CD4-positive, alpha-beta T cell (primary cell): ENCODE results near the gene FAM131A. TPM values are rescaled to one million over a fixed set of nuclear protein-coding genes. Genes with fewer than 3 reads are reported as not detected.
A peak's percentile ranks its signal among the peaks of the same experiment; 100 is the strongest.

Source experiments
- ATAC-seq: fragments of 200-7000 bp; cut with Tn5 transposase; one replicate; pipeline ENCODE4 v1.10.0; 2022; ENCODE audit warnings: mild to moderate bottlenecking; ENCODE audit not compliant: poor library complexity
- CTCF ChIA-PET: fragments of 350-600 bp; sonication (Branson Sonifier 250); formaldehyde crosslinking; loops from one replicate; lab custom pipeline; 2021; ENCODE audit warnings: antibody characterized with exemption, inconsistent platforms; lab: Charles Lee
- POLR2A ChIA-PET: fragments of 350-600 bp; sonication (Branson Sonifier 250); formaldehyde crosslinking; loops from one replicate; lab custom pipeline; 2021; ENCODE audit warnings: antibody characterized with exemption, inconsistent platforms; lab: Charles Lee
- DNase-seq, 14 experiments: peaks; one replicate each; pipeline ENCODE4 v3.0.0-alpha.2; 2013 to 2020; ENCODE audit warnings: mixed read lengths in 2 of 14
- H3K27ac ChIP-seq, 2 donors: one replicate each; pipeline versions ENCODE4 v1.5.1 to v1.7.0; 2013; ENCODE audit warnings: low read length in 2 of 2, low read depth in 1 of 2, mild to moderate bottlenecking in 1 of 2
- H3K27me3 ChIP-seq, 2 experiments: 1 replicate in 1 of 2; 2 replicates in 1 of 2; pipeline versions ENCODE4 v1.6.1 to v1.7.0; 2013; ENCODE audit warnings: low read length in 2 of 2, control low read depth in 1 of 2, mild to moderate bottlenecking in 1 of 2, moderate library complexity in 1 of 2; ENCODE audit not compliant: insufficient read depth in 2 of 2, control insufficient read depth in 1 of 2
- H3K36me3 ChIP-seq: one replicate; pipeline ENCODE4 v1.6.1; 2013; ENCODE audit warnings: low read length, control low read depth; ENCODE audit not compliant: insufficient read depth
- H3K4me1 ChIP-seq: one replicate; pipeline ENCODE4 v1.6.1; 2013; ENCODE audit warnings: low read length, control low read depth; ENCODE audit not compliant: insufficient read depth
- H3K4me3 ChIP-seq: one replicate; pipeline ENCODE4 v1.5.1; 2013; ENCODE audit warnings: mild to moderate bottlenecking, low read length, moderate library complexity
- H3K9me3 ChIP-seq, 2 experiments: 1 replicate in 1 of 2; 2 replicates in 1 of 2; pipeline versions ENCODE4 v1.6.1 to v1.7.0; 2013; ENCODE audit warnings: low read length in 2 of 2, mild to moderate bottlenecking in 2 of 2, control low read depth in 1 of 2, moderate library complexity in 1 of 2; ENCODE audit not compliant: control insufficient read depth in 1 of 2, insufficient read depth in 1 of 2
- H3K27ac Mint-ChIP-seq: one replicate; pipeline ENCODE4 v1.8.0; 2020; ENCODE audit warnings: mixed read lengths
- H3K27me3 Mint-ChIP-seq: one replicate; pipeline ENCODE4 v1.8.0; 2021; ENCODE audit warnings: mixed read lengths
- H3K36me3 Mint-ChIP-seq: one replicate; pipeline ENCODE4 v1.8.0; 2021; ENCODE audit warnings: low read depth, mixed read lengths
- H3K4me1 Mint-ChIP-seq: one replicate; pipeline ENCODE4 v1.8.0; 2021; ENCODE audit warnings: low read depth, mixed read lengths
- H3K4me3 Mint-ChIP-seq: one replicate; pipeline ENCODE4 v1.8.0; 2020; ENCODE audit warnings: mild to moderate bottlenecking, mixed read lengths
- H3K9me3 Mint-ChIP-seq: one replicate; pipeline ENCODE4 v1.8.0; 2020; ENCODE audit warnings: mixed read lengths
- intact Hi-C, 2 experiments: fragments of 100-400 bp; cut with DNase I in 1 of 2; cut with micrococcal nuclease in 1 of 2; formaldehyde crosslinking; loops; one replicate each; pipeline versions ENCODE4 v1.15.1 to v1.9.0; 2023 to 2025; cut with DNase I, micrococcal nuclease
- total RNA-seq, 174 experiments: library from RNA in 2 of 174; stranded (reverse) in 2 of 174; gene quantifications; one replicate each; pipeline ENCODE4 v1.2.3 and lab custom pipeline; 2021 to 2026
- TF ChIP-seq, protein P1 (sequence below): fragments of 200-600 bp; IDR thresholded peaks from one replicate; pipeline ENCODE4 v1.8.0; 2022; ENCODE audit warnings: antibody characterized with exemption, mild to moderate bottlenecking

FAM131A gene
- total RNA-seq, 2 experiments from 2014 or later = 10.4 to 11.0 TPM

DNA sequence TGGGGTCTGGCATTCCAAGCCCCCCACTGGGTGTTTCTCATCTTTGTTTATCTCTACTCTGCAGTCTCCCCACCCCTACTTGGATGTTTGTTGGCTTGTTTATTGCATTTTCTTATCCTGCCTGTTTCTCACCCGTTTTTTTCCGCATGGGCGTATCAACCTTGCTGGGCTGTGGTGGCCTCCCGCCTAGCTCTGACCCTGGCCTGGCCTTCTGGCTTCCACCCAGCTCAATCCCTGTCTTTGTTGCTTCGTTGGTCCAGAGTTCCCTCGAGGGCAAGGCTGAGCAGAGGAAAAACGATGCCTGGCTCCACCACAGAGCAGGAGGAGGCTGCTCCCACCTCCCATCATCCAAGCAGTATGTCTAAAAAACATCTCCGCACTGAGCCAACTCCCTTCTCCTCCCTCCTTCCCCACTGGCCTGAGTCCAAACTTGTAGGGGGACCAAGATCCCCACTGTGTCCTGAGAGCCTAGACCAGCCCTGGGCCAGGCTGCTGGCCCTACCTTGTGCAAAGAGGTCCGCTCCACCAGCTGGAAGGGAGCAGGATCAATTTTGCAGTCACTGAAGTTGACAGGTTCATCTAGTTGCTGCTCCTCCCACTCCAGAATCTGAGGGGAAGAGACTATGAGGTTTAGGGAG lies 14.2 kb downstream of the FAM131A start:
- intact Hi-C loops = loop anchor here in 1 of 2 experiments (5.0 kb wide), 1 partner anchor 191 kb away; no protein-coding TSS in a partner anchor
- CTCF ChIA-PET = interaction anchor here (1.6 kb wide), 1 partner anchor 162 kb away, joined by 3 read pairs; no protein-coding TSS in a partner anchor
- TF ChIP-seq, protein P1, sequence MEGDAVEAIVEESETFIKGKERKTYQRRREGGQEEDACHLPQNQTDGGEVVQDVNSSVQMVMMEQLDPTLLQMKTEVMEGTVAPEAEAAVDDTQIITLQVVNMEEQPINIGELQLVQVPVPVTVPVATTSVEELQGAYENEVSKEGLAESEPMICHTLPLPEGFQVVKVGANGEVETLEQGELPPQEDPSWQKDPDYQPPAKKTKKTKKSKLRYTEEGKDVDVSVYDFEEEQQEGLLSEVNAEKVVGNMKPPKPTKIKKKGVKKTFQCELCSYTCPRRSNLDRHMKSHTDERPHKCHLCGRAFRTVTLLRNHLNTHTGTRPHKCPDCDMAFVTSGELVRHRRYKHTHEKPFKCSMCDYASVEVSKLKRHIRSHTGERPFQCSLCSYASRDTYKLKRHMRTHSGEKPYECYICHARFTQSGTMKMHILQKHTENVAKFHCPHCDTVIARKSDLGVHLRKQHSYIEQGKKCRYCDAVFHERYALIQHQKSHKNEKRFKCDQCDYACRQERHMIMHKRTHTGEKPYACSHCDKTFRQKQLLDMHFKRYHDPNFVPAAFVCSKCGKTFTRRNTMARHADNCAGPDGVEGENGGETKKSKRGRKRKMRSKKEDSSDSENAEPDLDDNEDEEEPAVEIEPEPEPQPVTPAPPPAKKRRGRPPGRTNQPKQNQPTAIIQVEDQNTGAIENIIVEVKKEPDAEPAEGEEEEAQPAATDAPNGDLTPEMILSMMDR = no peak
- Histone ChIP-seq H3K27me3 (no peaks in the 10 kb centered on the region), H3K4me1 (peaks cover 8% of the 10 kb centered on the region), H3K36me3 (no peaks in the 10 kb centered on the region), H3K27ac (no peak overlapping the region), H3K4me3 (no peak overlapping the region), H3K9me3 (no peaks in the 10 kb centered on the region)
- no peak for DNase-seq
- Mint-ChIP-seq H3K27me3 (no peaks in the 10 kb centered on the region), H3K9me3 (no peaks in the 10 kb centered on the region), H3K36me3 (no peaks in the 10 kb centered on the region), H3K4me1 (no peaks in the 10 kb centered on the region), H3K4me3 (no peak overlapping the region), H3K27ac (no peak overlapping the region)
- POLR2A ChIA-PET = no interaction called here
- ATAC-seq = no peak

DNA sequence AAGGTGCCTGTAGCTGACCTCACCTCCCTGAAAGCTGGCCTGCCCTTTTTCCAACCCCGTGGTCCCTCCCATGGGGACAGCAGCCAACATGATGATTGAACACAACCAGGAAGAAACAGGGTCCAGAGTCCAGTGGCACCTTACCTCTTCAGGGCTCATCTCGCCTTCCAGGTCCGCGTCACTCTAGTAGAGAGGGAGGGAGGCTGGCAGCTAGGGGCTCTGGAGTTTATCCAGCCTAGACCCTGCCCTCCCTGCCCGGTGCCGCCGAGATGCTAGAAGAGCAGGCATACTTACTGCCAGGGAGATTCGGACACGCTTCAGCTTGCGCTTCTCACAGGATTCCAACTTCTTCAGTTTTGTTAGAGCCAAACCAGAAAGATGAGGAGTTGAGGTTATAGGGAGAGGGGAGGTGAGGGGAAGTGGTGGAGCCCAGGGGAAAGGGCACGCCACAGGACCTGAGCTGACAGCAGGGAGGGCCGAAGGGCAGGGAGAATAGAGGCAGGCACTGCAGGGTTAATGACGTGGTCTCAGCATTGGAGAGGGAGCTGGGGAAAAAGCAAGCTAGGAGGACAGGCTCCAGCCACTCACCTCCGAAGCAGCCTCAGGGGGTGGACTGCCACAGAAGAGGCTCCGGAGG lies 14.9 kb downstream of the FAM131A start:
- Histone ChIP-seq H3K36me3 (no peaks in the 10 kb centered on the region), H3K9me3 (no peaks in the 10 kb centered on the region), H3K4me3 (no peak overlapping the region), H3K27ac (no peak overlapping the region), H3K4me1 (peaks cover 8% of the 10 kb centered on the region), H3K27me3 (no peaks in the 10 kb centered on the region)
- DNase-seq (peak in 1 of 14 experiments; percentile 7), ATAC-seq (no peak)
- Mint-ChIP-seq H3K4me3 (no peak overlapping the region), H3K27ac (no peak overlapping the region), H3K27me3 (no peaks in the 10 kb centered on the region), H3K4me1 (no peaks in the 10 kb centered on the region), H3K9me3 (no peaks in the 10 kb centered on the region), H3K36me3 (no peaks in the 10 kb centered on the region)
- ChIA-PET CTCF (interaction anchor here (1.6 kb wide), 1 partner anchor 161 kb away, joined by 3 read pairs; no protein-coding TSS in a partner anchor), POLR2A (no interaction called here)
- TF ChIP-seq, protein P1 = no peak
- intact Hi-C loops = loop anchor here in 1 of 2 experiments (5.0 kb wide), 1 partner anchor 190 kb away; no protein-coding TSS in a partner anchor

DNA sequence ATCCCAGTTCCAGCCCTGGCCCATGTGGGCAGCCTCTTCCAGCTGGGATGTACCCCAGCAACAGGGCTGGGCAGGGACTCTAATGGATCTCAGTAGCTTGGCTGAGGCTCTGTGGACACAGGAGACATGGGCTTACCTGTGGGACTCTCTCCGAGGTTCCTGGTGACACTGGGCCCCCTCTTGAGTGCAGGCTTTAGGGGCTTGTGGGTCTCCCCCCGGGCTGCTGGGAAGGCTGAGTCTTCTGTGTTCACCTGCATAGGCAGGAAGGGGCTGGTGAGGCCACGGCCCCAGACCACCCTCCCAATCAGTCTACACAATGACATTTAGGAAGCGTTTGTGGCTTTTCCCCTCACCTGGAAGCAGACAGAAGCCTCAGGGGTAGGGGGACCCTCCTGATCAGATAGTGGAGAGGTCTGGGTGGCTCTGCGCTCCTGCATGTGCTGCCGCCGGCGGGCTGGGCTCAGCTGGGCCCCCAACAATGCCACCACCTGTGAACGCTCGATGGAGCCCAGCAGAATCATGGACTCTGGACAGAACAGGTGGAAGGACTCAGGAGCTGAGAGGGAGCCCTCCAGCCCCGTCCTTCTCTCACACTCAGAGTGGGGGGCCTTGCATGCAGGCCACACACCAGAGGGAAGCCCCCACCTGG lies 15.6 kb downstream of the FAM131A start:
- H3K36me3 ChIP-seq = no peaks in the 10 kb centered on the region
- Mint-ChIP-seq H3K4me1 (no peaks in the 10 kb centered on the region), H3K36me3 (no peaks in the 10 kb centered on the region), H3K27ac (no peak overlapping the region), H3K9me3 (no peaks in the 10 kb centered on the region), H3K27me3 (no peaks in the 10 kb centered on the region), H3K4me3 (no peak overlapping the region)
- H3K4me1 ChIP-seq = peaks cover 8% of the 10 kb centered on the region
- TF ChIP-seq, protein P1 = no peak
- intact Hi-C loops = loop anchor here in 1 of 2 experiments (5.0 kb wide), 1 partner anchor 189 kb away; no protein-coding TSS in a partner anchor
- no peaks in the 10 kb centered on the region for H3K9me3 ChIP-seq
- POLR2A ChIA-PET = no interaction called here
- DNase-seq = peak in 1 of 14 experiments; percentile 20
- H3K27me3 ChIP-seq = no peaks in the 10 kb centered on the region
- CTCF ChIA-PET = interaction anchor here (2.8 kb wide), 1 partner anchor 161 kb away, joined by 8 read pairs; no protein-coding TSS in a partner anchor
- no peak for ATAC-seq
- H3K27ac ChIP-seq = no peak overlapping the region
- H3K4me3 ChIP-seq = no peak overlapping the region
